ES-I3 (cell line): ENCODE measurements around the gene CLEC20A.

ENCODE experiments used
- H3K36me3 ChIP-seq: 2 replicates; pipeline ENCODE4 v1.6.1; 2013; ENCODE audit warnings: mild to moderate bottlenecking, low read length, control low read depth, moderate library complexity; ENCODE audit not compliant: insufficient read depth
- H3K4me1 ChIP-seq: 2 replicates; pipeline ENCODE4 v1.6.1; 2013; ENCODE audit warnings: mild to moderate bottlenecking, control low read depth, low read length; ENCODE audit not compliant: insufficient read depth
- H3K9ac ChIP-seq: 2 replicates; pipeline ENCODE4 v1.6.1; 2013; ENCODE audit warnings: low read depth, mild to moderate bottlenecking, low read length, moderate library complexity
- H3K9me3 ChIP-seq: 2 replicates; pipeline ENCODE4 v1.6.1; 2013; ENCODE audit warnings: mild to moderate bottlenecking, low read length, moderate library complexity; ENCODE audit not compliant: control insufficient read depth, insufficient read depth

The CLEC20A gene

DNA sequence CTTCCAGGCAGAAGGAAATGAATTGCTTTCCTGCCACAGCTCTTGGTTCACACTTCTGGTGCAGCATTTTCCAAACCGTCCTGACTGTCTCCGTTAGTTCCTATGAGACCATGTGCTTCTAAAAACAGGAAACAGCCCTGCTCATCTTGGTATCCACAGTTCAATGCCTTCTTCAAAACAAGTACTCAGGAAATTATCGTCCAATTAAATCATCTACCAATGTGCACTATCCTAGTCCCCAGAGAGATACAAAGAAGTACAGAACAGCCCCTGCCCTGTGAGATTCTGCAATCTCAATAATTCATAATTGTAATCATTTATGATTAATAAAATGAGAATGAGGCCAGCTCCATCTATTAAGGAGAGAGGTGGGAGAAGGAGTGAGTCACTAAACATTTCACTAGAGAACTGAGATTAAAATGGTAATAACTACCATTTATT is 11.2 kb downstream of the CLEC20A start:
- H3K9ac ChIP-seq = no peak overlapping the region
- H3K4me1 ChIP-seq = no peaks in the 10 kb centered on the region

DNA sequence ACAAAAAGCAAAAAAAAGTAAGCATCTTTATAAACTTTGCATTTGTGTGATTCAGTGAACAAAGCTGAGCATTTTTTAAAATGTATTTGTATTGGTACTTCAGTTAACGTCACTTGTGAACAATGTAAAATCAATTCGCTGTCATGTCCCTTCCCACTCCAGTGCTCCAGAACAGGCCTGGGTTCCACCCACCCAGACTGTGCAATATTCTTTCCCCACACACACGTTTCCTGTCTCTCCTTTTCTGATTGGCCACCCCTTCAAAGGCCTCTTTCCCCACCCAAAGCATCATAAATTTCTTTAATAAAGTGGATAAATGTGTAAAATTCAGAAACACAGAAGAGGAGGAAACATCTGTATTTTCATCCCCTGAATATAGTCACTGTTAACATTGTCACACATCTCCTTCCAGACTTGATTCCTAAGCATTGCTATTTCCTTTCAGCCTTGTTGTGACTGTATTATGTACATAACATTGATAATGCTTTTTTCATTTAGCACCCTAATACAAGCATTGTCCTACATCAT is 12.0 kb downstream of the CLEC20A start:
- H3K4me1 ChIP-seq = no peaks in the 10 kb centered on the region
- no peak overlapping the region for H3K9ac ChIP-seq
- peaks cover 2% of the 10 kb centered on the region; the same call in 1 of the 2 replicates for H3K36me3 ChIP-seq
- no peaks in the 10 kb centered on the region for H3K9me3 ChIP-seq

More for the DNA sequence above, 11.2 kb downstream of the CLEC20A start:
- H3K36me3 ChIP-seq = no peaks in the 10 kb centered on the region
- H3K9me3 ChIP-seq = no peaks in the 10 kb centered on the region

DNA sequence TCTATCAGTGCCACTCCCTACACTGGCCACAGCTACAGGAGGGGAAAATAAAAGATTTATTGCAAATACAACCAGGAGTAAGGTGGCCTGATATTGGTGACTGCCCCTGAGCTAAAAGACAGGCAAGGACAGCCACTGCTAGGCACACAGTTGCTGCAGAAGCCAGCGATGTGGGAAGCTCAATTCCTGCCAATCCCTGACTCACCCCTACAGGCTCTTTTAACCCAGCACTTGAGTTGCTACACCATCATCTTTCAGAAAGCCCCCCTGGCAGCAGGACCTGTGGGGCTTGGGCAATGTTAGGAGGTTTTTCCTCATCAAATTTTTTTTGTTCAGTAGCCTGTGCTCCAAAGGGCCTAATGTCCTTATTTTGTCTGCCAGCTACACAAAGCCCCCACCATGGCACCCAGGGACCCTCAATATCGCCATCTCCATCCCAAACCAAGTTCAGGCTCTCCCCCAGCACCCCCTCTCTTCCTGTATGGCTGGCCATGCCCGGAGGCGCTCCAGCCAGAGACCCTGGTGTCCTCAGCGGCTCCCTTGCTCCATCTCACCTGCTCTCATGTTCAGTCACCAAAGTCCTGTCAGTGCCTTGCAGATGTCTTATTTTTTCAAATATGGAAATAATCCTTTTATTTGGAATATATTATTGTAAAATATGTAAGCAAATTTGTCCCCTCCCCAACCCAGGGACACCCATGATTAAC is 13.4 kb downstream of the CLEC20A start:
- no peaks in the 10 kb centered on the region for H3K4me1 ChIP-seq
- H3K9ac ChIP-seq = no peak overlapping the region
- H3K9me3 ChIP-seq = no peaks in the 10 kb centered on the region
- H3K36me3 ChIP-seq = peaks cover 2% of the 10 kb centered on the region; the same call in 1 of the 2 replicates

- peaks cover 13% of the 10 kb centered on the region; the same call in 1 of the 2 replicates for H3K36me3 ChIP-seq
- H3K4me1 ChIP-seq = peaks cover 4% of the 10 kb centered on the region; the same call in 1 of the 2 replicates
These were observed 18.9 kb downstream of the CLEC20A start for GRCh38 chr1:178477841-178478240.

DNA sequence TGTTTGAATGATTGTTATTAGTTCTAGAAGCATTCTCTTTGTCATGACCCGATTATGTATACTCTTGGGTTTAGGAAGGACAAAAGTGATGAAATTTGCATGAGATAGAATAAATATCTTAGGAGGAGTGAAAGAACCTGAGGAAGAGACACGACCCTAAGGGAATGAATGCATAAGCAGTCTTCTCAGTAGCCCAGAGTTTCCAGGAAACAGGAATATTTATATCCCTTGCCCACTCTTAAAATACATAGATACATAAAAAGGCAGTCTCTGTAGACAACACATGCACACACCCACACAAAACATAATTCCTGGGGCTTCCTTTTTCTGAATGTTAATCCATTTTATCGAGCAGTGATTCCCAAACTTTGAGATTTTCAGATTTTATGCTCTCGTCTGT is 19.4 kb downstream of the CLEC20A start:
- H3K36me3 ChIP-seq = peaks cover 13% of the 10 kb centered on the region; the same call in 1 of the 2 replicates
- H3K9ac ChIP-seq = no peak overlapping the region
- H3K9me3 ChIP-seq = no peaks in the 10 kb centered on the region
- peaks cover 4% of the 10 kb centered on the region; the same call in 1 of the 2 replicates for H3K4me1 ChIP-seq

More at GRCh38 chr1:178477841-178478240, 18.9 kb downstream of the CLEC20A start:
- Histone ChIP-seq H3K9ac (no peak overlapping the region), H3K9me3 (no peaks in the 10 kb centered on the region)

DNA sequence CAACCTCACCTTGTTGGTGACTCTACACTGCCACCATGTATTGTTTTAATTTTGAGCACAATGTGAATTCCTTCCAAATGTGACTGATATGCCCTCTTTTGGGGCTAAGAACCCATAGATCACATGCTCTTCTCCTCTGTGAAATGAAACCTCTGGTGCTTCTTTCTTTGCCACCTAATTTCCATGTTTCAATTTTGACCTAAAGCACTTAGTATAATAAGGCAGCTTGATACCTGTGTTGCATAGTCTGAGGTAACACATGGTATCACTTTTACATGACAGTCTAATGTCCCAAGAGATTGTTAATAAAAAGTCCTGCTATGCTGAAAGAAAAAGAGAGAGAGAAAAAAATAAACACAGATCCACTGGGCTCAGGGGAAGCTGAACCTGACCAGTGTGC is 24.2 kb downstream of the CLEC20A start:
- Histone ChIP-seq H3K4me1 (peaks cover 4% of the 10 kb centered on the region; the same call in 1 of the 2 replicates), H3K9ac (no peak overlapping the region), H3K36me3 (peaks cover 11% of the 10 kb centered on the region; the same call in 1 of the 2 replicates), H3K9me3 (no peaks in the 10 kb centered on the region; the same call in 1 of the 2 replicates)

- H3K4me1 ChIP-seq = no peaks in the 10 kb centered on the region
- peaks cover 27% of the 10 kb centered on the region for H3K36me3 ChIP-seq
- H3K9me3 ChIP-seq = no peaks in the 10 kb centered on the region; the same call in 1 of the 2 replicates
- no peak overlapping the region for H3K9ac ChIP-seq
These were observed 26.3 kb downstream of the CLEC20A start for GRCh38 chr1:178470411-178470960.

DNA sequence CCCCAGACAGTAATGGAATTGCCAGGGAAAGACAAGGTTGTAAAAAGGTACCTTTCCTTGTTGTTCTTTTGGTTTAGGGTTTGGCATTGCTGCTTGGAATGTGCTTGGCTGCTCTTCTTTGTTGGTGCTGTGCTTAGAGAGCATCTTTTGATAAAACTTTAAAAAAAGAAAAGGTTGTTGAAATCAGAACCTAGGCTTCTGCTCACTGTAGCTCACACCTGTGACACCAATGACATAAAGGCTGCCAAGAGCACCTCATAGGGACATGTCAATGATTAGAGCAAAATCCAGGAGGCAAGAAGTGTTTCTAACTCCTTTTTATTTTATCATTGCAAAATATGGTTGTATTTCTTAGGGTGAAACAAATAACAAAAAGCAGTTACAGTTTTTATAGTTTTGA is 28.9 kb downstream of the CLEC20A start:
- peaks cover 16% of the 10 kb centered on the region for H3K36me3 ChIP-seq
- H3K9me3 ChIP-seq = no peaks in the 10 kb centered on the region; the same call in 1 of the 2 replicates
- no peak overlapping the region for H3K9ac ChIP-seq
- no peaks in the 10 kb centered on the region for H3K4me1 ChIP-seq

GRCh38 chr1:178465011-178465410 is 31.8 kb downstream of the CLEC20A start:
- H3K9me3 ChIP-seq = no peaks in the 10 kb centered on the region; the same call in 1 of the 2 replicates
- H3K36me3 ChIP-seq = peaks cover 16% of the 10 kb centered on the region
- no peaks in the 10 kb centered on the region for H3K4me1 ChIP-seq
- no peak overlapping the region for H3K9ac ChIP-seq

- H3K9me3 ChIP-seq = no peaks in the 10 kb centered on the region; the same call in 1 of the 2 replicates
These were observed 32.2 kb downstream of the CLEC20A start for GRCh38 chr1:178464566-178464965.

GRCh38 chr1:178464141-178464540 is 32.6 kb downstream of the CLEC20A start:
- Histone ChIP-seq H3K36me3 (peaks cover 16% of the 10 kb centered on the region), H3K4me1 (no peaks in the 10 kb centered on the region), H3K9me3 (no peaks in the 10 kb centered on the region; the same call in 1 of the 2 replicates), H3K9ac (no peak overlapping the region)

More at GRCh38 chr1:178464566-178464965, 32.2 kb downstream of the CLEC20A start:
- Histone ChIP-seq H3K36me3 (peaks cover 16% of the 10 kb centered on the region), H3K9ac (no peak overlapping the region), H3K4me1 (no peaks in the 10 kb centered on the region)

GRCh38 chr1:178461701-178462100 is 35.1 kb downstream of the CLEC20A start:
- Histone ChIP-seq H3K36me3 (peaks cover 9% of the 10 kb centered on the region), H3K4me1 (no peaks in the 10 kb centered on the region), H3K9ac (no peak overlapping the region), H3K9me3 (no peaks in the 10 kb centered on the region)

DNA sequence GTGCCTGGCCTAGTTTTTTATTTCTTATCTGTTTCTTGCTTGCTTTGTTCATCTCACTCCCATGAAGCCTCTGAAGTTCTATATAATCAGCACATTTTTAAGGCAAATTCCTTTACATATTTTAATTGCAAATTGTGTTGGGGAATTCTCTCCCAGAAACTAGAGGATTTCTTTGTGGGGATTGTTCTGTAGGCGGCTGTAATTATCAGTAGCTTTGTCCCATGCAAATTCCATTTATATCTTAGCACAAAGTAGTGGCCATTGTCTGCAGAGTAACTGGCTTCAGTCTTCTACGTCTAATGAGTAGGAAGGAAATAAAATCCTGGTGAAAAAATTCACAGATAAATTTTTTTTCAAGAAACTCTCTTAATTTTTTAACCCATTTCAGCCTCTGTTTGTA is 35.7 kb downstream of the CLEC20A start:
- no peak overlapping the region for H3K9ac ChIP-seq
- H3K36me3 ChIP-seq = peaks cover 3% of the 10 kb centered on the region
- no peaks in the 10 kb centered on the region for H3K4me1 ChIP-seq
- no peaks in the 10 kb centered on the region for H3K9me3 ChIP-seq

- Histone ChIP-seq H3K4me1 (no peaks in the 10 kb centered on the region), H3K36me3 (peaks cover 2% of the 10 kb centered on the region), H3K9me3 (no peaks in the 10 kb centered on the region), H3K9ac (no peak overlapping the region)
These were observed 38.6 kb downstream of the CLEC20A start for GRCh38 chr1:178458203-178458602.
